Measurements from ENCODE around the gene CCL5. TPM values are rescaled to one million over a fixed set of nuclear protein-coding genes. Genes with fewer than 3 reads are reported as not detected.
"Not testable (repeated sequence)": the region's sequence is repeated elsewhere in the genome, so short reads cannot be mapped to it uniquely, and the experiment has no call there.

The CCL5 gene
- total RNA-seq, 1 donor from 2014 or later: not detected

DNA sequence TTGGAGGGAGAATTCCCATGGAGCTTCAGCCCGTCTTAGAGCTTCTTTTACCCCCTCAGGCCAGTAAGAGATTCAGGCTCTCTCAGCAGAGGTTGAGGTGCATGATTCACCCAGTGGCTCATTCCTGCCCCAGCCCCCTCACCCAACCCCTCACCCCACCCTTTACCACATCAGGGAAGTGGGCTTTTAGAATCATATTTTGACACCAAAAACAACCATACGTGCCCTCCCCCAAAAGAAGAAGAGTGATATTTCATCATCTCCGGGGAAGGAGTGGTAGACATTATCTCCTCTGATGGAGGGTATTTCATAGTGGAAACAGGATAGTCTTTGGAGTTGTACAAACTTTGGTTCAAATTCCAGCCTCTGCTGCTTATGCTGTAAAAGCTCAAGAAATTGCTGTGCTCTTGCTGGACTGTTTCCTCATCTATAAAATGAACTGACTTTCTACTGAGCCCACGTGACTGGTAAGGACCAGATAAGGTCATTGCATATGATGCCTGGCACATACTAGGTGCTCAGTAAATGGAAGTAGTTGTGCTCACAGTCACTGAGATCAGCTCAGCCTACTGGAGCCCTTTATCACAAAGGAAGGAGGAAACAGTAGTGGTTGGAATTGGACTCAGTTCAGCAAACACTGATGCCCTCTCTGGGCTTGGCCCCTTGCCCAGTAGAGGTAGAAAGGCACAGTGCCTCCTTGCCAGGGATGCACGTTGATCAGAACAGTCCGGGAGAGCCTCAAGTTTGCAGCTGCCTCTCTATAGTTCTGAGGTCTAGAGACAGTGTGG, 18.3 kb upstream of the CCL5 start:
- DNase-seq (ENCODE audit: low spot score): no peak

DNA sequence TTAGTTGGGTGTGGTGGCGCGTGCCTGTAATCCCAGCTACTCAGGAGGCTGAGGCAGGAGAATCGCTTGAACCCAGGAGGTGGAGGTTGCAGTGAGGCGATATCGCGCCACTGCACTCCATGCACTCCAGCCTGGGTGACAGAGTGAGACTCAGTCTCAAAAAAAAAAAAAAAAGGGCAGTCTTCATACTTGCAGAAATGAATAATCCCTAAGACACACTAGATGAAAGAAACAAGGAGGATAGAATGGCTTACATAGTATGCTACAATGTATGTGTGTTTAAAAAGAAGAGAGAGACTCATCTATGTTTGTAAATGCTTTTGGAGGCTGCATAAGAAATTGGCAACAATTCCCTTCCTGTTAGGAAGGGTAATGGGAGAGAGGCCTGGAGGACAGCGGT, 17.6 kb upstream of the CCL5 start:
- DNase-seq (ENCODE audit: low spot score): not testable (repeated sequence)

DNA sequence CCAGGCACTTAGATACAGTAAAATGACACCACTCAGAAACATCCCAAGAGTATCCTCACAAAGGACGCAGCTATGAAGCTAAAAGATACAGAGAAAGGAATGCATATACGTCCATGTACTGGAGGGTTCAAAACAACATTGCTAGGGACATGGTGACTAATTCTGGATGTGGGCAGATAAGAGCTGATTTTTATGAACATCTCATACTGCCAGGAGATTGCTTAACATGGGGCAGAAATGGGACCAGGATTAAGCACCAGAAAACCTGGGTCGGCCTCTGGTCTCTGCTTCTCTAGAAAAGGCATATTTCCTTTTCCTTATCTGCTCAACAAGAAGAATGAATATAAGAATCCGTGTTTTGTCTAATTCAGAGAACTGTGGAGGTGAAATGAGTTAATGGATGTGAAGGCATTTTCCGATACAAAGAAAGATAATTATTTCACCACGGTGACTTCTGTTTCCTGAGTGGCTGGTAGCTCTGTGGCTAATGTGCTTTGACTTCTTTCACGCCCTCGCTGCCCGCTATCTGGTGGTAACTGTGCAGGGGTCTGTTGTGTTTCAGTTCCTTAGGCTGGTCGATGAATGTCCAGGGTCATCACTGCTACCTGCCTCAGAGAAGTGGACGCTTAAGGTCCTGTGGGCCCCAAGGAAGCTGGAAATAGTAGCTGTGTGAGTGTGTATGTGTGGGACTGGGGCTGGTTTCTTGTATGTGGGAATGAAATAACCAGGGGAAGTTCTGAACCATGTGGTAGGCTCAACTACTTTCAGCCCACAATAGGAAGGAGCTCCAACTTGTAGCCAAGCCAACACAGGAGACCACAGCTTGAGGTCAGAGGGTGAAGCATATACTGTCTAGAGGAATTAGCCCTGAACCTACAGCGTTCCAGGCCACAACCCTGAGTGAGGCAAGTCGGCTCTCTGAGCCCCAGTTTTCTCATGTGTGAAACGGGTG, 15.8 kb upstream of the CCL5 start:
- DNase-seq (ENCODE audit: low spot score): no peak

DNA sequence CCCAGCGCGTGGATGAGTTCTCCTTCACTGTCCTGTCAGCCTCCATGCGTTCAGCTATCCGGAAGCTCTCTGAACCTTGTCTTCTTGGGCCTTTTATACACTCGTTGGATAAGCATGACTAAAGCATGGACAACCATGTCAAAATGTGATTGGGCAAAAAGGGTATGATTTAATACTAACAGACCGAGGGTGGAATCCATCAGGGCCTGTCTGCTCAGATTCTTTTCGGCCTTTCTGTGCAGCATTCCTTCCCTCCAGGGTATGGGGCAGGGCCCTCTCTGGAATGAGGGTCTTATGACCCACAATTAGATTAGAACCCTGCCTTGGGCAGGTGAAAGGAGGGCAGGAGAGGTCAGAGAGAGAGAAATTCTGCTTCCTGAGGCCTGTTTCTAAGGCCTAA, 14.0 kb upstream of the CCL5 start:
- no peak for DNase-seq (ENCODE audit: low spot score)

DNA sequence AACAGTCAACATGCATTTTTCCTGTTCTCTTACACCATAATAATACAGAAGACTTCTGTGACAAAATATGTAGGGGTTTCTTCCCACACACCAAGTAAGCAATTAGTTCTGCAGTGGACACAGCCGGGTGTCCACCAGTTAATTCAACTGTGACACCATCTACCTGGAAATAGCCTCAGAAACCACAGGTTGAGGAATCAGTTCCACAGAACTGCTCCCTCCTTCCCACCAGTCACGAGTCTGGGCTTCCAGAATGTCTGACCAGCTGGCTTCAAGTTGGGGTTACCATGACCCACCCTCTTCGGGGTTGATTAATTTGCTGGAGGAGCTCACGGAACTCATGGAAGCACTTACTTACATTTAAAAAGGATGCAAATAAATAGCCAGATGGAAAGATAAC, 13.6 kb upstream of the CCL5 start:
- DNase-seq (ENCODE audit: low spot score): no peak

DNA sequence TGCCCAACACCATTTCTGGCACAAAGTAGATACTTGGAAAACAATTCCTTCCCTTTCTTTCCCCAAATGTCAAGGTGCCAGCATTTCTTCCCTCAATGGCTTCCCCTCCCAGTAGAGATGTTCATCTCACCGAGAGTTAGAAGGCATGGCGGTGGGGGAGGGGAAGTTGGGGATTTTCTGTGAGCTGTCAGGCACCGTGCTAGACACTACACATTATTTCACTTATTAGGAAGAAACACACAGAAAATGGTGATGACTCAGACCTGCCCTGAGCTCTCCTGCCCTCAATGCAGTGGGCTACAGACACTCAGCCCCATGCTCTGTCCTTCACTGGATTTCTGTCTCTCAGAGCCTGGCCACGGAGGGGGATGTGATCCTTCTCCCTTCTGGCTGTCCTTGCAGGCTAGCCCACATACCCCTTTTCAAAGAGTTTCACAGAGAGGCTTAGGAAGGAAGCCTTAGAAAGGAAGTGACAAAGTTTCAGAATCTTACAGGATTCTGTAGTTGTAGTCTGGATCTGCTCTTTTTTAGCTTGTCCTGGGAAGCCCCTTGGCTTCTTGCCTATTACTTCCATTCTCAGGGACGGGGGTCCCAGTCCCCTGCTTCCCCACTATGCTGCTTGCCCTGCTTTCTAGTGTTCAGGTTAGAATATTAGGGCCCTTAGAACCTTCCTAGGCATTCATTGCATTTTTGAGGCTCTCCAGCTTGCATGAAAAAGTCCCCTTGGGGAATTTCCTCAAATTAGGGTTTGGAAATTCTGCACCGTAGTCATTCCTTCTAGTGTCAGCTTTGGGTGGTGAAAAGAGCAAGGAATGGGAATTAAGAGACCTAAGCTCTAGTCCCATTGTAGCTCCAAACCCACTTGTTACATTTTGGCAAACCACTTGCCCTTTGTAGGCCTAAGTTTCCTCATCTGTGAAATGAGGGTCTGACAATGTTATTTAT, 12.2 kb upstream of the CCL5 start:
- no peak for DNase-seq (ENCODE audit: low spot score)

DNA sequence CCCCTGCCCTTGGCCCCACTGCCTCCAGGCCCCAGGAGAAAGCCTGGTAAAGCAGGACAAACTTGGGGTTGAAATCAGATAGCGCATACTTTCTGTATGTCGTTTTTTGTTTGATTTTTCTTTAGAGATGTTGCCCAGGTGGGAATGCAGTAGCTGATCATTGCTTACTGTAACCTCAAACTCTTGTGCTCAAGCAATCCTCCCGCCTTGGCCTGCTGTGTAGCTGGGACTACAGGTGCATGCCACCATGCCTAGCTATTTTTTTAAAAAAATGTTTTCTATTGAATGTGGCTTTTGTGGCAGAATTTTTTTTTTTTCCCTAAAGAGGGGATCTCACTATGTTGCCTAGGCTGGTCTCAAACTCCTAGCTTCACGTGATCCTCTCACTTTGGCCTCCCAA, 11.1 kb upstream of the CCL5 start:
- no peak for DNase-seq (ENCODE audit: low spot score)

DNA sequence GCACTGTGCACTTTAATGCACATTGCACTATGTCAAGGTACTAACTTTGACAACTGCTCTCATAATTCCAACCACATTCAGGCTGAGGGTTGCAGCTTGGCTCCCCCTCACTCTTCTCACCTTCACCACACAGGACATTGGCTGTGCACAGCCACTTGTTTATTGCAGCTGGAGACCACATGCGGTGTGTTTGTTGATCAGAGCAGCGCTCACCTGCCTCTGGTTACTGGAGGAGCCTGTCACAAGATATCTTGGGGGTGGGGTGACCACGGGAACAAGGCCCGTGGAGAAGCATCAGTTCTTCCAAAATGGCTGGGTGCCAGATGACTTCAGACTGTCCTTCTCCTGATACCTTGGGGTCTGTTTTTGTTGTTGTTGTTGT, 10.6 kb upstream of the CCL5 start:
- no peak for DNase-seq (ENCODE audit: low spot score)

DNA sequence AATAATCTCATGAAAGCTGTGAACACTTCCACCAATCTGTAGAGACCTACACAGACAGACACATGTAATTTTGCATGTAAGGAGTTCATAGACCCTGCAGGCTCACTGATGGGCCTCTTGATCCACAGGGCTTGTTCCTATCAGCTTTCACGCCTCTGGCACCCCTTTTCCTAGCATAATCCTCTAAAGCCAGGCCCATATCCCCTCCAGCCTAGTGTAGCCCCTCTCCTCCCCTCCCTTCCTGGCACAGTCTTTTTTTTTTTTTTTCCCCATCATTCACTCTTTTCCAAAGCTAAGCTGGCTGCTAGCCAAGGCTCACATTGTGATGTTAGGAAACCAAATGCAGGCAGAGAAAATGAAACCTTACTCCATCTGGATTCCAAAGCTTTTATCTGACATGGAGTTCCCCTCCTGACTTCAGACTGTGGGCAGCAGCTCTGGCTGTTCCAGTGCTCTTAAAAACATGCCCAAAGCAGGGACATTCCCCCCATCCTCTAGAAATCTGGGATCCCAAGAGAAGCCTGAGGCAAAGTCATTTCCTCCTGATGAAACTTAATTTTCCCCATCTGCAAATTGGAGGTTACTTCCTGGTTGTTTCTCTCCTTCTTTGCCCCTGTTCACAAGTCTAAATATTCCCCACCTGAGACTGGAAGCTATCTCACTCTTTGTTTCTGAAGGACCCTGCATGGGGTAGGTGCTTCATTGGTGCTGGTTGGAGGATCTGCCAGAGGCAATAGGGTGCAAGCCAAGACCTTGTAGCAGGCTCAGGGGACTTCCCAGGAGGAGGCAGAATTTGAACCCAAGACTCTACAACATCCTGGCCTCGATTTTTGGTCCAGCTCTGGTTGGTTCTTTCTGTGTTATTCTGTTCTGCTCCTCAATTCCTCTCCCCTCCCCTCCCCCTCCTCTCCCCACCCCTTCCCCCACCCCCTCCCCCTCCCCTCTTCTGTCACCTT, 9.9 kb upstream of the CCL5 start:
- DNase-seq (ENCODE audit: low spot score): peak; percentile 92

DNA sequence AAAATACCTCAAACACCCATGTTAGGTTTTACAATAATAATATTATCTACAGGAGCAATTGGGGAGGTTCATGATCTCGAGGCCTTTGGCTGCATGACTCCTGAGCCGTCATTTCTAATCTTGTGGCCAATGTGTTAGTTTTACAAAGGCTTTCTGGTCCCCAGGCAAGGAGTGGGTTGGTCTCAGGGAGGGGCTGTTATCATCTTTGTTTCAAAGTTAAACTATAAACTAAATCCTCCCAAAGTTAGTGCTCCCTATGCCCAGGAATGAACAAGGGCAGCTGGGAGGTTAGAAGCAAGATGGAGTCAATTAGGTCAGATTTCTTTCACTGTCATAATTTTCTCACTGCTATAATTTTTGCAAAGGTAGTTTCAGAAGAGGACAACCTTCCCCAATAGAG, 9.1 kb upstream of the CCL5 start:
- DNase-seq (ENCODE audit: low spot score): no peak

DNA sequence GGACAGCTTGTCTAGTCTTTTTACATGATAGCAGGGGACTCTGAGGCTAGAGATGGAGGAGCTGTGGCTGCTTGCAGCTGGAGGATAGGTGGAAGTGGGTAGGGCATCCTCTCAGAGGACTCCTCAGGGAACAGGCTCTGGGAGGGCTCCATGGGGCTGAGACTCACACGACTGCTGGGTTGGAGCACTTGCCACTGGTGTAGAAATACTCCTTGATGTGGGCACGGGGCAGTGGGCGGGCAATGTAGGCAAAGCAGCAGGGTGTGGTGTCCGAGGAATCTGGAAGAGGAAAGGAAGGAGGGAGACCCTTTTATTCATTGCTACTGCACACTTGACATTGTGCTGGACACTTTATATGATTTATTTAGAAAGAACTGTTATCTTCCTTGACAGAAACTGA, 1.8 kb downstream of the CCL5 start:
- no peak for DNase-seq (ENCODE audit: low spot score)

DNA sequence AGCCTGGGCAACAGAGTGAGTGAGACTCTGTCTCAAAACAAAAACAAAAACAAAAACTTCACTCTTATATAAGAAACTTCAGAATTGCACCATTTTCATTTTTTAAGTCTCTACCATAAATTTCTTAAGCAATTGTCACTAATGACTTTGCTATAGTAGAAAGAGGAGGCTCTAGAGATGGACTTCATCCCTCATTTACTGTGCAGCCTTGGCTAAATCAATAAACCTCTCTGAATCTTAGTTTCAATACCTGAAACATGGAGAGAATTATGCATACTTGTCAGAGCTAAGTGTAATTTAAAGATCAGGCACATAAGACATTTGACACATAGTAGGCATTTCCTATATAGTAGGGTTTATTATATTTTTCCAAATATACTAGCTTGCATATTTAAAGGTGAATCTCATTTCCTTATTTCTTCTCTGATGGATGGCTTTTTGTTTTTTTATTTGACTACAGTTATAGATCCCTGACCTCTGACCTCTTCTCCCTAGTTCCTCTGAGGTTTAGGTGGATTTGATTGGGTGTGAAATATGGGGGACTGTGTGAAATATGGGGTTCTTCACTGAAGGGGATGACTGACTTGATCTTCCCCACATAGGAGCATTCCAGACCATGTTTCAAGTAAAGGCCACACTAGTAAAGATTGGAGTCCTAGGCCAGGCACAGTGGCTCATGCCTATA, 2.7 kb downstream of the CCL5 start:
- DNase-seq (ENCODE audit: low spot score): no peak

DNA sequence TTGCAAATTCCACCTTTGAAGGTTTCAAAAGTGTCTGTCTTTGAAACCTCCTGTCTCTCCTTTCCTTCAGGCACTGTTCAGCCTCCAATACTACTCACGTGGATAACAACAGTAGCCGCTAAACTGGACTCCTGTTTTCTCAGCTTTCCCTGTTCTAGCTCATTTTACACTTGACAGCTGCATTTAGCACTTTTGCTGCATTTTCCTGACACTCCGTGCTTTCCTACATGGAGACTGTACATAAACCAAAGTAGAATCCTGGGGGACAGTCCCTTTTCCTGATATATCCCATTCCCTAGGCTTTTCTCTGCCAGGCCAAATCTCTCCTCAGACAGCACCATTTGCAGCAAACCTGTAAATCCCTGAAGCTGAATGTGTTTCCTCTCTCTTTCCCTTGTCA, 3.6 kb downstream of the CCL5 start:
- DNase-seq (ENCODE audit: low spot score): no peak

DNA sequence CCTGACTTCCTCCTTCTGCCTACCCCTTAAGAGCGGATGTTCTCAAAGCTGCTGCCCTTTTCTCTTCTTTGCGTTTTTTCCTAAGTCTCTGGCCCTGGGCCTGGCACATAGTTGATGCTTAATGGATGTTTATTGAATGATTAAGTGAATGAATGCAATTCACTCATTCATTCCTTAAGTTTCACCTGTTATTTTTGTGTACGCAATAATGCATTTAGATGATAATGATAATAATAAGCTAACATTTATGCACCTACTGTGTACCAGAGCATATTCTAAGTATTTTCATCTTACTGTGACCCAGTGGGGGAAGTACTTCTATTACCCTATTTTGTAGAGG, 4.4 kb downstream of the CCL5 start:
- DNase-seq (ENCODE audit: low spot score): no peak

DNA sequence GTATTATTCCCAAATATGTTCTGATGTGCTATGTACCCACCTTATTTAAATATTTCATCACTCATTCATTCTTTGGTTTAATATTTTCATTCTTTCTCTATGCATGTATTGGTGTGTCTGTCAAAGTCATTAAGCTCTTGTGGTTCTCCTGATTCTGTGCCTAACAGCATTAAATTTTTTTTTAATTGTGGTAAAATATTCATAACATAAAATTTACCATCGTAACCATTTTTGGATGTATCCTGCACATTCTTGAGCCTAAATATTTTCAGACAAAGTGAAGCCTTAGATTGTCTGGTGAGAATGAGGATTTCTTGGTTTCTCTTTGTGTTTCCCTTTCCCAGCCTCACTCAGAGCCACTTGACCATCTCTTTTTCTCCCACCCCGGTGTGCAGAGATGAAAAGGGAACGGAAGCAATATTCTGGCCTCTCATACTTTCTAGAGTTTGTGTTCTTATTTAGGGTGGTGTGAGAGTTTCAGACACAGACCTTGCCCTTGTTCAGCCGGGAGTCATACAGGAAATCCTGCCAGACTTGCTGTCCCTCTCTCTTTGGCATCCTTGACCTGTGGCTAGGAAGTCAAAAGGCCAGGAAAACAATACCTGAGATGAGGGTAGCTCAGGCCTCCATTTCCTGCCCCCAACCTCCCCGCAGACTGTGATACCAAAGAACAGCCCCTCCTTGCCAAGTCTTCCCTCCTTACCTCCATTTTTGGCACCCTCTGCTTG, 4.9 kb downstream of the CCL5 start:
- no peak for DNase-seq (ENCODE audit: low spot score)

DNA sequence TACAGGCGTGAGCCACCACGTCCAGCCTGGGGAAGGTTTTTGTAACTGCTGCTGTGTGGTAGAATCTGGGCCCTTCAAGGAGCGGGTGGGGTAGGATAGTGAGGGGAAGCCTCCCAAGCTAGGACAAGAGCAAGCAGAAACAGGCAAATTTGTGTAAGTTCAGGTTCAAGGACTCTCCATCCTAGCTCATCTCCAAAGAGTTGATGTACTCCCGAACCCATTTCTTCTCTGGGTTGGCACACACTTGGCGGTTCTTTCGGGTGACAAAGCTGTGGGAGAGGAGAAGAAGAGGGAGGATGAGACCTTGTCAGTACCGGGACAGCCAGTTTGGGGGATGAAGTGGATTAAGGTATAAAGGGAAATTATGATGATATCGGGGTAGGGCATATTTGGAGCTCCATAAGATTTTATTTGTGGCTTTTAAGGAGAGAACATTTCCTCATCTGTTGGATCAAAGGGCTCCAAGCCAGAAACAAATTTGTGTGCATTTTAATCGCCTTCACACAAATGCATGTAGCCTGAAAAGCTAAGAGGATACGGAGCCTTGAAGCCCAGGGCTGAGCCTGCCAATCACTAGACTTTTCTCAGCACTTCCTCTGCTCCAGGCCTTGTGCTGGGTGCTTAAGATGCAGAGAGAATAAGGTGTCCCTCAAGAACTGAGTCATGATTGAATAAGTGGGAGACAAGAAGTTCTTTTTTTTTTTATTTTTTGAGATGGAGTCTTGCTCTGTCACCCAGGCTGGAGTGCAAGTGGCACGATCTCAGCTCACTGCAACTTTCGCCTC, 7.8 kb downstream of the CCL5 start:
- no peak for DNase-seq (ENCODE audit: low spot score)

DNA sequence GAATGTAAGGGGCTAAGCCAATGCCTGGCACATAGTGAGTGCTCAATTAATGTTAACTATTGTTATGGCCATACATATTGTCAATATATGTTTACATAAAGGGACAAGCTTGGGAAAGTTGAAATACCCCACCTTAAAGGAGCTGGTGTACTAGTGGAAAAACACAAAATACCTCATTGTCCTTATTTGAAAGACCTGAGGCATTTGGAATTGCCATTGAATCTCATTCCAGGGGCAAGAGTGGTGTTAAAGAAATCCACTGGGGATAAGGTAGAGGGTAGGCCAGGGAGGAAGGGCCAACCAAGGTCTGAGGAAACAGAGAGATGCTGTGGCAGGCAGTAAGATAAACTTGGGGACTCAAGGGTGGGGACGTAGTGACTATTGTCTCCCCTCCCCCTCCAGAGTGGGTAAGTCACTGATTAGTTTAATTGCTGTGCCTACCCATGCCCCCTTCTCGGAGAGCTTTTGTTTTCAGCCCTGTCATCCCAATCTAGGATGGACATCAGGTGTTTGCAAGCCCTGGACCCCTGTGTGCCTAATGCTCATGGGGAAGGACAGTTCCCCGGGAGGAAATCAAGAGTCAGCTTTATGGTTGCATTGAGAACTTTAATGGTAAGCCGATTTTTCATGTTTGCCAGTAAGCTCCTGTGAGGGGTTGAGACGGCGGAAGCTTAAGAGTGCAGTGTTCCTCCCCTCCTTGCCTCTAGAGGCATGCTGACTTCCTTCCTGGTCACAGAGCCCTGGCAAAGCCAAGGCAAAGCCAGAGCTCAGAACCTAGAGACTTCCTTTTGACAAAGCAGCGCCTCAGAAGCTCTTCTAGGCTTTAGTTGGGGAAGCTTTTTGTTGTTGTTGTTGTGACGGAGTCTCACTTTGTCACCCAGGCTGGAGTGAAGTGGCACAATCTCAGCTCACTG, 9.0 kb downstream of the CCL5 start:
- DNase-seq (ENCODE audit: low spot score): no peak

DNA sequence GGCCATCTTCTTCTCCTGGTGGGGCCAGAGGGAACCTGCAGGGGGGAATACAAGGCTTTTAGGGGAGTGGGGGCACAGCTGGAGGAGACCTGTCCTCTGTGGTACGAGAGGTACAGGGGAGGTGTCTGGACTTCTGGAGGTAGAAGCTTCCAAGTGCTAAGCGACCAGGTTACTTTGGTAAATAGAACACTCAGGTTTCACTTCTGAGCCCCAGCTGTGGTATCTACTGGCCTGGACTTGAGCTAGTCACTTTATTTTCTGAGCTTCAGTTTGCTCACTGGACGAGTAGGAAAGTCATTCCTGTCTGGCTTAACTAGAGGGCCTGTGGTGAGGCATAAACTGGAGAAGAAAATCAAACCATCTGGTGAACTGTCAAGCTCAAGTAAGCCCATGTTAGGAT, 11.4 kb downstream of the CCL5 start, which contains the start of gene HEATR9:
Gene HEATR9, minus strand, starts transcription at position 155 of the 400 bp plus-strand sequence. Its CDS starts 149 bp downstream, at position 6.
- DNase-seq (ENCODE audit: low spot score): no peak
